Activated CD4-positive, alpha-beta T cell treated with anti-CD3 and anti-CD28 coated beads for 36 hours (primary cell): ENCODE results near the gene CLDN9. TPM values are rescaled to one million over a fixed set of nuclear protein-coding genes. Genes with fewer than 3 reads are reported as not detected.
A peak's percentile ranks its signal among the peaks of the same experiment; 100 is the strongest.
"Not testable (repeated sequence)": the region's sequence is repeated elsewhere in the genome, so short reads cannot be mapped to it uniquely, and the experiment has no call there.

ENCODE experiments used
- ATAC-seq: fragments of 200-7000 bp; cut with Tn5 transposase; one replicate; pipeline ENCODE4 v1.10.0; 2021; ENCODE audit warnings: mild to moderate bottlenecking, moderate library complexity
- CTCF ChIA-PET: fragments of 350-600 bp; sonication (Branson Sonifier 250); formaldehyde crosslinking; loops from one replicate; lab custom pipeline; 2021; ENCODE audit warnings: antibody characterized with exemption; lab: Charles Lee
- POLR2A ChIA-PET: fragments of 350-600 bp; sonication (Branson Sonifier 250); formaldehyde crosslinking; loops from one replicate; lab custom pipeline; 2021; ENCODE audit warnings: antibody characterized with exemption, inconsistent platforms; lab: Charles Lee
- DNase-seq: peaks from one replicate; pipeline ENCODE4 v3.0.0-alpha.2; 2020
- H3K27ac Mint-ChIP-seq: one replicate; pipeline ENCODE4 v1.8.0; 2021; ENCODE audit warnings: mixed read lengths
- H3K27me3 Mint-ChIP-seq: one replicate; pipeline ENCODE4 v1.8.0; 2021; ENCODE audit warnings: mixed read lengths
- H3K36me3 Mint-ChIP-seq: one replicate; pipeline ENCODE4 v1.8.0; 2021; ENCODE audit warnings: low read depth, mixed read lengths
- H3K4me1 Mint-ChIP-seq: one replicate; pipeline ENCODE4 v1.8.0; 2021; ENCODE audit warnings: mixed read lengths
- H3K4me3 Mint-ChIP-seq: one replicate; pipeline ENCODE4 v1.8.0; 2021; ENCODE audit warnings: mild to moderate bottlenecking, moderate library complexity, mixed read lengths
- H3K9me3 Mint-ChIP-seq: one replicate; pipeline ENCODE4 v1.8.0; 2021; ENCODE audit warnings: low read depth, mixed read lengths
- intact Hi-C, 2 experiments: fragments of 100-400 bp; cut with DNase I in 1 of 2; cut with micrococcal nuclease in 1 of 2; formaldehyde crosslinking; loops; one replicate each; pipeline versions ENCODE4 v1.14.2 to v1.15.1; 2022 to 2024; cut with DNase I, micrococcal nuclease
- total RNA-seq, 2 experiments: library from RNA; stranded (reverse); gene quantifications; one replicate each; pipeline ENCODE4 v1.2.3, GENCODE V29; 2021

Gene CLDN9
- total RNA-seq, 2 experiments from 2014 or later, result not detected

- Mint-ChIP-seq H3K36me3 (no peaks in the 10 kb centered on the region), H3K27ac (no peak overlapping the region), H3K4me1 (peaks cover 19% of the 10 kb centered on the region), H3K27me3 (peaks cover 40% of the 10 kb centered on the region), H3K4me3 (peak overlapping the region; percentile 43), H3K9me3 (no peaks in the 10 kb centered on the region)
- intact Hi-C loops, result no loop called here
- ATAC-seq, result peak; percentile 31
- ChIA-PET CTCF (interaction anchor here (2.1 to 6.0 kb wide), 3 partner anchors 12 to 83 kb away, joined by 5 to 61 read pairs (median 13); no protein-coding TSS in a partner anchor), POLR2A (no interaction called here)
- peak; percentile 43 for DNase-seq
Observed at GRCh38 chr16:3046641-3047386, 34.1 kb downstream of the CLDN9 start.

- Mint-ChIP-seq H3K27ac (no peak overlapping the region), H3K36me3 (no peaks in the 10 kb centered on the region), H3K4me3 (no peak overlapping the region), H3K4me1 (peaks cover 19% of the 10 kb centered on the region), H3K9me3 (no peaks in the 10 kb centered on the region), H3K27me3 (peaks cover 40% of the 10 kb centered on the region)
- POLR2A ChIA-PET, result no interaction called here
- DNase-seq (no peak), ATAC-seq (no peak)
- intact Hi-C loops, result no loop called here
- CTCF ChIA-PET, result interaction anchor here (2.1 to 6.0 kb wide), 3 partner anchors 11 to 82 kb away, joined by 5 to 61 read pairs (median 13); no protein-coding TSS in a partner anchor
Observed at GRCh38 chr16:3047387-3047720, 34.6 kb downstream of the CLDN9 start.

GRCh38 chr16:3049921-3050481 is 37.3 kb downstream of the CLDN9 start:
- POLR2A ChIA-PET, result no interaction called here
- Mint-ChIP-seq H3K36me3 (peaks cover 4% of the 10 kb centered on the region), H3K4me3 (no peak overlapping the region), H3K27ac (no peak overlapping the region), H3K9me3 (no peaks in the 10 kb centered on the region), H3K27me3 (peaks cover 19% of the 10 kb centered on the region), H3K4me1 (peaks cover 25% of the 10 kb centered on the region)
- ATAC-seq (no peak), DNase-seq (no peak)
- intact Hi-C loops, result no loop called here
- CTCF ChIA-PET, result interaction anchor here (1.0 to 6.0 kb wide), 2 partner anchors 19 to 116 kb away, joined by 3 to 61 read pairs; no protein-coding TSS in a partner anchor

DNA sequence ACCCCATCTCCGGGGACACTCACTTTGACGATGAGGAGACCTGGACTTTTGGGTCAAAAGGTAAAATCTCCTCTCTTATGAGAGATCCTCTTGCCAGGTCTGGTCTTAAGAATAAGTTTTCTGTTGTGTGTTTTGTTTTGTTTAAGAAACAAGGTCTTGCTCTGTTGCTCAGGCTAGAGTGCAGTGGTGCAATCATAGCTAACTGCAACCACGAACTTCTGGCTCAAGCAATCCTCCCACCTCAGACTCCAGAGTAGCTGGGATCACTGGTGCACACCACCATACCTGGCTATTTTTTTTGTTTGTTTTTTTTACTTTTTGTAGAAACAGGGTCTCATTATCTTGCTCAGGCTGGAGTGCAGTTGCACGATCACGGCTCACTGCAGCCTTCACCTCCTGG is 37.8 kb downstream of the CLDN9 start:
- Mint-ChIP-seq H3K4me1 (peaks cover 26% of the 10 kb centered on the region), H3K27ac (no peak overlapping the region), H3K4me3 (no peak overlapping the region), H3K9me3 (no peaks in the 10 kb centered on the region), H3K27me3 (peaks cover 15% of the 10 kb centered on the region), H3K36me3 (peaks cover 6% of the 10 kb centered on the region)
- DNase-seq (no peak), ATAC-seq (no peak)
- intact Hi-C loops, result no loop called here
- CTCF ChIA-PET, result interaction anchor here (1.0 to 6.0 kb wide), 3 partner anchors 19 to 116 kb away, joined by 3 to 61 read pairs (median 3); no protein-coding TSS in a partner anchor
- POLR2A ChIA-PET, result no interaction called here

DNA sequence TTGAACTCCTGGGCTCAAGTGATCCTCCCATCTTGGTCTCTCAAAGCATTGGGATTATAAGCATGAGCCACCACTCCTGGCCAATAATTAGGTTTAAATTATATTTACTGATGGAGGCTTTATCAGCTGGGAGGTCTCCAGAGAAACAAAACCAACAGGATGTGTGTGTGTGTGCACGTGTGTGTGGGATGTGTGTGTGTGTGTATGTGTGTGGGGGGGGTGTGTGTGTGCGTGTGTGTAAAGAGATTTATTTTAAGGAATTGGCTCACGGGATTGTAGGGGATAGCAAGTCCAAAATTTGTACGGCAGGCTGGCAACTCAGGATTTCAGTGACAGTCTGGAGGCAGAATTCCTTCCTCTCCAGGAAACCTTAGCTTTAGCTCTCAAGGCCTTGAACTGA is 38.3 kb downstream of the CLDN9 start:
- Mint-ChIP-seq H3K4me1 (peaks cover 28% of the 10 kb centered on the region), H3K27ac (no peak overlapping the region)
- no peak for ATAC-seq

GRCh38 chr16:3051494-3051893 is 38.8 kb downstream of the CLDN9 start:
- Mint-ChIP-seq H3K27ac (no peak overlapping the region), H3K36me3 (peaks cover 6% of the 10 kb centered on the region), H3K9me3 (no peaks in the 10 kb centered on the region), H3K4me3 (no peak overlapping the region), H3K27me3 (peaks cover 14% of the 10 kb centered on the region), H3K4me1 (peaks cover 30% of the 10 kb centered on the region)
- POLR2A ChIA-PET, result interaction anchor here (1.0 kb wide), 1 partner anchor 21 kb away, joined by 3 read pairs; no protein-coding TSS in a partner anchor
- DNase-seq (no peak), ATAC-seq (no peak)
- intact Hi-C loops, result no loop called here
- CTCF ChIA-PET, result interaction anchor here (0.6 to 6.0 kb wide), 4 partner anchors 20 to 115 kb away, joined by 3 to 61 read pairs (median 4); no protein-coding TSS in a partner anchor

More for the DNA sequence above, 38.3 kb downstream of the CLDN9 start:
- no peak overlapping the region for H3K4me3 Mint-ChIP-seq
- no peaks in the 10 kb centered on the region for H3K9me3 Mint-ChIP-seq
- H3K36me3 Mint-ChIP-seq, result peaks cover 6% of the 10 kb centered on the region
- DNase-seq, result no peak
- ChIA-PET POLR2A (interaction anchor here (1.0 kb wide), 1 partner anchor 21 kb away, joined by 3 read pairs; no protein-coding TSS in a partner anchor), CTCF (interaction anchor here (0.6 to 6.0 kb wide), 5 partner anchors 20 to 115 kb away, joined by 3 to 61 read pairs (median 3); no protein-coding TSS in a partner anchor)
- H3K27me3 Mint-ChIP-seq, result peaks cover 14% of the 10 kb centered on the region
- intact Hi-C loops, result no loop called here

GRCh38 chr16:3052571-3053329 is 40.0 kb downstream of the CLDN9 start:
- Mint-ChIP-seq H3K27ac (peak overlapping the region; percentile 25), H3K36me3 (peaks cover 12% of the 10 kb centered on the region), H3K4me1 (peaks cover 37% of the 10 kb centered on the region)
- peak; percentile 67 for DNase-seq
- H3K9me3 Mint-ChIP-seq, H3K27me3 Mint-ChIP-seq, intact Hi-C loops, H3K4me3 Mint-ChIP-seq, POLR2A ChIA-PET: not testable (repeated sequence)
- CTCF ChIA-PET, result interaction anchor here (6.0 kb wide), 1 partner anchor 21 kb away, joined by 61 read pairs; no protein-coding TSS in a partner anchor
- ATAC-seq, result peak; percentile 79

GRCh38 chr16:3053330-3053710 is 40.6 kb downstream of the CLDN9 start:
- DNase-seq, intact Hi-C loops, H3K27ac Mint-ChIP-seq, H3K4me3 Mint-ChIP-seq, H3K9me3 Mint-ChIP-seq, H3K27me3 Mint-ChIP-seq, CTCF ChIA-PET, POLR2A ChIA-PET: not testable (repeated sequence)
- H3K4me1 Mint-ChIP-seq, result peaks cover 37% of the 10 kb centered on the region
- H3K36me3 Mint-ChIP-seq, result peaks cover 12% of the 10 kb centered on the region
- ATAC-seq, result peak; percentile 1

- H3K36me3 Mint-ChIP-seq, result peaks cover 13% of the 10 kb centered on the region
- peak overlapping the region; percentile 65 for H3K27ac Mint-ChIP-seq
- ATAC-seq (no peak), DNase-seq (no peak)
- ChIA-PET CTCF (interaction anchor here (0.7 to 0.9 kb wide), 2 partner anchors 23 to 41 kb away, joined by 3 read pairs; no protein-coding TSS in a partner anchor), POLR2A (interaction anchor here (0.5 kb wide), 1 partner anchor 27 kb away, joined by 3 read pairs; no protein-coding TSS in a partner anchor)
- intact Hi-C loops, result loop anchor here in 1 of 2 experiments (5.0 kb wide), 1 partner anchor 33 kb away; the partner anchor contains the start of genes HCFC1R1, THOC6 and TNFRSF12A
- no peaks in the 10 kb centered on the region for H3K9me3 Mint-ChIP-seq
- no peak overlapping the region for H3K4me3 Mint-ChIP-seq
- peaks cover 44% of the 10 kb centered on the region for H3K4me1 Mint-ChIP-seq
- H3K27me3 Mint-ChIP-seq, result no peaks in the 10 kb centered on the region
Observed at GRCh38 chr16:3054965-3055733, 42.4 kb downstream of the CLDN9 start.

GRCh38 chr16:3055734-3056115 is 43.0 kb downstream of the CLDN9 start:
- H3K4me1 Mint-ChIP-seq, result peaks cover 50% of the 10 kb centered on the region
- peaks cover 13% of the 10 kb centered on the region for H3K36me3 Mint-ChIP-seq
- H3K27me3 Mint-ChIP-seq, H3K9me3 Mint-ChIP-seq, ATAC-seq, H3K4me3 Mint-ChIP-seq, DNase-seq, POLR2A ChIA-PET: not testable (repeated sequence)
- H3K27ac Mint-ChIP-seq, result peak overlapping the region; percentile 65
- CTCF ChIA-PET, result interaction anchor here (0.9 to 1.1 kb wide), 3 partner anchors 15 to 74 kb away, joined by 3 to 4 read pairs (median 3); no protein-coding TSS in a partner anchor
- intact Hi-C loops, result loop anchor here in 1 of 2 experiments (5.0 kb wide), 1 partner anchor 33 kb away; the partner anchor contains the start of genes HCFC1R1, THOC6 and TNFRSF12A
